GM19467 (cell line): ENCODE data around the gene FAM107B.

ENCODE experiments used
- ATAC-seq: cut with Tn5 transposase; IDR thresholded peaks from one replicate; pipeline ENCODE4 v1.9.1; 2021; ENCODE audit warnings: mild to moderate bottlenecking, moderate library complexity; ENCODE audit not compliant: unreplicated experiment

The FAM107B gene

GRCh38 chr10:14476641-14477407, 297.9 kb downstream of the FAM107B start:
- ATAC-seq, result no peak

- ATAC-seq, result no peak
Observed at GRCh38 chr10:14476006-14476405, 298.7 kb downstream of the FAM107B start.

- ATAC-seq, result no peak
Observed at GRCh38 chr10:14474656-14475055, 300.0 kb downstream of the FAM107B start.

GRCh38 chr10:14470920-14471319, 303.8 kb downstream of the FAM107B start:
- no peak for ATAC-seq

GRCh38 chr10:14468726-14469125, 306.0 kb downstream of the FAM107B start:
- no peak for ATAC-seq
